SH-SY5Y (cell line): ENCODE results near the gene RAI14.

Source experiments
- GATA2 ChIP-seq: IDR thresholded peaks from 2 replicates; pipeline ENCODE4 v1.6.1; 2011; ENCODE audit warnings: mild to moderate bottlenecking, low read depth, low read length
- GATA3 ChIP-seq: IDR thresholded peaks from 2 replicates; pipeline ENCODE4 v1.6.1; 2011; ENCODE audit warnings: low read depth, mild to moderate bottlenecking, low read length, moderate library complexity

GRCh38 chr5:34844106-34844505 lies 188.0 kb downstream of the RAI14 start:
- no peak for TF ChIP-seq GATA3
- TF ChIP-seq GATA2: no peak
